GM10248 (cell line): Measurements from ENCODE around the gene CCDC78.

Source experiments
- CTCF ChIA-PET: fragments of 300-600 bp; sonication (Branson Sonifier 250); formaldehyde crosslinking; extraction: SDS; loops from one replicate; lab custom pipeline; 2021; ENCODE audit warnings: antibody characterized with exemption; lab: Yijun Ruan, JAX
- POLR2A ChIA-PET: fragments of 350-650 bp; sonication (Branson Sonifier 250); formaldehyde crosslinking; extraction: SDS; loops from one replicate; lab custom pipeline; 2020; ENCODE audit warnings: antibody characterized with exemption; lab: Yijun Ruan, JAX
- DNase-seq: peaks from one replicate; pipeline ENCODE4 v3.0.0; 2012; ENCODE audit errors: extremely low spot score
- TF ChIP-seq, protein P1 (sequence below): IDR thresholded peaks from 2 replicates; pipeline ENCODE4 v1.5.1; 2012; ENCODE audit warnings: mild to moderate bottlenecking, low read depth; ENCODE audit errors: extremely low read depth, missing control alignments, control extremely low read depth

CCDC78 gene

DNA sequence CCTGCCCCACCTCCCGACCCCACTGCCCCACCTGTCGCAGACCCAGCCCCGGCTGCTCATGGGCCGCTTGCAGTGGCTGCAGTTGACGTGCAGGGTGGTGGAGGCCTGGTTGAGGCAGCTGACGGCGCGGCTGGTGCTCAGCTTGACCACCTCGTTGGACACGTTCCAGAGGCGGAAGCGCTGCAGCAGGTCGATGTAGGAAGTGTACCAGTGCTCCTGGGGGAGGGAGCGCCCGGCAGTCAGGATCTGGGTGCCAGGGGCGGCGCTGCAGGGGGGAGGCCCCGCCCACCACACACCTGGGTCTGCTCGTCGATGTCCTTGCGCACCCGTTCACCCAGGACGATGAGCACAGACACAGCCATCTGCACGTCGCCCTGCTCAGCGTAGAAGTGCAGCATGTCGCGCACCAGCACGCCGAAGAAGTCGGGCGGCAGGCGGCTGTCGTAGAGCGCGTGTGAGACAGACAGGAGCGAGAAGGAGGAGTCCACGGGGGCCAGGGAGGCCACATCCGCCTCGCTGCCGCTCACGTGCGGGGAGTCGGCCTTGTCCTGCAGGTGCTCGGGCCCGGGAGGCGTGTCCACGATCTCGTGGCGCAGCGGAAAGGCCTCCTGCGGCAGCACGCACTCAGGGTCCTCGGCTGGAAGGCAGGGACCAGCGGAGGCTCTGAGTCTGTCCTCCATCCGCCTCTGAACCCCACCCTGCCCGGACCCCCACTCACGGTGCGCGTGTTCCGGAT lies 41.1 kb downstream of the CCDC78 start:
- DNase-seq, result no peak
- POLR2A ChIA-PET, result no interaction called here
- CTCF ChIA-PET, result interaction anchor here (1.2 to 1.8 kb wide), 3 partner anchors 9 to 17 kb away, joined by 3 to 8 read pairs (median 4); partner anchors contain the start of genes RHBDL1 and RHOT2
- TF ChIP-seq, protein P1, sequence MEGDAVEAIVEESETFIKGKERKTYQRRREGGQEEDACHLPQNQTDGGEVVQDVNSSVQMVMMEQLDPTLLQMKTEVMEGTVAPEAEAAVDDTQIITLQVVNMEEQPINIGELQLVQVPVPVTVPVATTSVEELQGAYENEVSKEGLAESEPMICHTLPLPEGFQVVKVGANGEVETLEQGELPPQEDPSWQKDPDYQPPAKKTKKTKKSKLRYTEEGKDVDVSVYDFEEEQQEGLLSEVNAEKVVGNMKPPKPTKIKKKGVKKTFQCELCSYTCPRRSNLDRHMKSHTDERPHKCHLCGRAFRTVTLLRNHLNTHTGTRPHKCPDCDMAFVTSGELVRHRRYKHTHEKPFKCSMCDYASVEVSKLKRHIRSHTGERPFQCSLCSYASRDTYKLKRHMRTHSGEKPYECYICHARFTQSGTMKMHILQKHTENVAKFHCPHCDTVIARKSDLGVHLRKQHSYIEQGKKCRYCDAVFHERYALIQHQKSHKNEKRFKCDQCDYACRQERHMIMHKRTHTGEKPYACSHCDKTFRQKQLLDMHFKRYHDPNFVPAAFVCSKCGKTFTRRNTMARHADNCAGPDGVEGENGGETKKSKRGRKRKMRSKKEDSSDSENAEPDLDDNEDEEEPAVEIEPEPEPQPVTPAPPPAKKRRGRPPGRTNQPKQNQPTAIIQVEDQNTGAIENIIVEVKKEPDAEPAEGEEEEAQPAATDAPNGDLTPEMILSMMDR, result no peak

DNA sequence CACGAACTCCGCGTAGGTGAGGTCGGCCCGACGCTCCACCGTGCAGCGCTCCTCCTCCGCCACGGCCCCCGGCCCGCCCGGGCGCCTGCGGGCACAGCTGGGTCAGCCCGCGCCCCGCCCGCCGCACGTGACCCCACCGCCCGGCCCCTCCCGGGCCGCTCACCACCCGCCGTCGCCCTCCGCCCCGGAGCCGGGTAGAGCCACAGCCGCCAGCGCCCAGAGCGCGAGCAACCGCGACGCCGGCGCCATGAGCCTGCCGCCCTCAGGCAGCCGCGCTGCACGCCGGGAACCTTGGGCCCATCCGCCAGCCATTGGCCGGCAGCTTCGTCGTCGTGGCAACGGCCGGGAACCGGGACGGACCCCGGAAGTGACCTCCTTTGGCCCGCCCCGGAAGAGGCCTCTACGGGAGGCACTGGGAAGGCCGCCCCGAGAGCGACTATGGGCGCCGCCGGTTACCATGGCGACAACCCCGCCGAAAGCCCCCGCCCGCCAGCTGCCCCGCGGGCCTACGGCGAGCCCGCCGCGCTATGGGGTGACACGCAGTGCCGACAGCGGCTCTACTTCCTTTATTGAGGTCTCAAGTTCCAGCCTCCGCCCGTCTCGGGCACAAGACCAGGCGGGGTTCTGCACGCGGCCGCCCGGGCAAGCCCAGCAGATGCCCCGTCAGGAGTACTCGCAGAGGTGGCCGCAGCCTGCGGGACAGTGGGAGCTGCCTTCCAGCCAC lies 42.0 kb downstream of the CCDC78 start, which contains the start of gene JMJD8:
Gene JMJD8, minus strand, starts transcription at position 264 of the 724 bp plus-strand sequence. Its CDS starts 15 bp downstream, at position 249.
- ChIA-PET CTCF (interaction anchor here (1.2 kb wide), 2 partner anchors 9 to 12 kb away, joined by 3 to 4 read pairs; partner anchors contain the start of gene RHBDL1), POLR2A (interaction anchor here (0.9 kb wide), 1 partner anchor 36 kb away, joined by 3 read pairs; no protein-coding TSS in a partner anchor)
- peak; percentile 97 for DNase-seq
- TF ChIP-seq, protein P1, result no peak

DNA sequence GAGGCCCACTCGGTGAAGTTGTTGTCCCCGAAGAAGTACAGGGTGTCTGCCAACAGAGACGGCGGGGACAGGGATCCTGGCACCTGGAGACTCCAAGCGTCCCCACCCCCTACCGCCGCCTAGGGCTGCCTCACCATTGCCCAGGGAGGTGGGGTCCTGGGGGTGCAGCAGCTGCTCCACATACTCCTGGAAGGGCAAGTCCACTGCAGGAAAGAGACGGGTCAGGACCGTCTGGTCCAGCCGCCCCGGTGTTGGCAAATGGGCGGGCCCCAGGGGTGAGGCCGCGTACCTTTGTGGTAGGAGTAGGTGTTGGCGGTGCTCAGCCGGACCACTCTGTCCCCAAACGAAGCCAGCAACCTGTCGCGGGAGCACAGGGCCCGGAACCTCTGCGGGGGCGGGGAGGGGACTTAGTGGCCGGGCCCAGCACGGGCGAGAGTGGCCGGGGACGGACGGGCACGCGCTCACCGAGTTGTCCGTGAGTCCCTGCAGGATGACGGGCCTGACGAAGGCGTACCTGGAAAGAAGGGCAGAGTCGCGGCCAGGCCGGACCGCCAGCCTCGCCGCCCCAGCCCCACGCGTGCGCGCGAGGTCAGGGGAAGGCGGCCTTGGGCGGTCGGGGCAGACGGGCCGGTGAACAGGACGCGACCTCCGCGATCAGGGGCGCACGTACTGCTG lies 42.7 kb downstream of the CCDC78 start:
- ChIA-PET POLR2A (interaction anchor here (0.9 kb wide), 1 partner anchor 36 kb away, joined by 3 read pairs; no protein-coding TSS in a partner anchor), CTCF (interaction anchor here (1.2 kb wide), 1 partner anchor 12 kb away, joined by 3 read pairs; no protein-coding TSS in a partner anchor)
- TF ChIP-seq, protein P1, result no peak
- DNase-seq, result no peak

DNA sequence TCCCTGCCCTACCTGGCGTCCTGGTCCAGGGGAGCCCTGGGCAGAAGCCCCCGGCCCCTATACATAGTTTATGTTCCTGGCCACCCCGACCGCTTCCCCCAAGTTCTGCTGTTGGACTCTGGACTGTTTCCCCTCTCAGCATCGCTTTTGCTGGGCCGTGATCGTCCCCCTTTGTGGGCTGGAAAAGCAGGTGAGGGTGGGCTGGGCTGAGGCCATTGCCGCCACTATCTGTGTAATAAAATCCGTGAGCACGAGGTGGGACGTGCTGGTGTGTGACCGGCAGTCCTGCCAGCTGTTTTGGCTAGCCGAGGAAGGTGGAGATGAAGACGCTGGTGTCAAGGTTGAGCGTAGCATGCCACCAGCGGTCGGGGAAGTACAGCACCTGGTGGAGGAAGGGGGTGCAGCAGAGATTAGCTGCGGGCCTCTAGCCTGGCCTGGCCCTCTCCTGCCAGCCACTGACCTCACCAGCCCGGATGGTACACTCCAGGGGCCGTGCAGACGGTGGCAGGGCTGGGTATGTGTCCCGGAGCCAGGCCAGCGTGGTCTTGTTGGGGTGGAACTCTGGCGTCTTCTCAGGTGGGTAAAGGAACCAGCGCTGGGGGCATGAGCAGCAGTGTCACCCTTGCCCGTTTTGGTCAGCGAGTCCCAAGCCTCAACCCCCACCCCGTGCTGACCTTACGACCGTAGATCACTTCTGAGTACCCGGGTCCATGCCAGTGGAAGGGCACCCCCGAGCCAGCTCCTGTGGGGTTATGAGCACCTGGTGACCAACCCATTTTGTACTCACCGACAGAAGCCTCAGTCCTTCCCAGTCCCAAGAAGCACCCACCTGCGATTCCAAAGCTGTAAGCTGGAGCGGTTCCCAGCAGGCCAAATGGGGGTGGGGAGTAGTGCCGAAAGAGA lies 43.5 kb downstream of the CCDC78 start:
- ChIA-PET CTCF (interaction anchor here (3.2 kb wide), 1 partner anchor 23 kb away, joined by 12 read pairs; no protein-coding TSS in a partner anchor), POLR2A (no interaction called here)
- TF ChIP-seq, protein P1, result no peak

DNA sequence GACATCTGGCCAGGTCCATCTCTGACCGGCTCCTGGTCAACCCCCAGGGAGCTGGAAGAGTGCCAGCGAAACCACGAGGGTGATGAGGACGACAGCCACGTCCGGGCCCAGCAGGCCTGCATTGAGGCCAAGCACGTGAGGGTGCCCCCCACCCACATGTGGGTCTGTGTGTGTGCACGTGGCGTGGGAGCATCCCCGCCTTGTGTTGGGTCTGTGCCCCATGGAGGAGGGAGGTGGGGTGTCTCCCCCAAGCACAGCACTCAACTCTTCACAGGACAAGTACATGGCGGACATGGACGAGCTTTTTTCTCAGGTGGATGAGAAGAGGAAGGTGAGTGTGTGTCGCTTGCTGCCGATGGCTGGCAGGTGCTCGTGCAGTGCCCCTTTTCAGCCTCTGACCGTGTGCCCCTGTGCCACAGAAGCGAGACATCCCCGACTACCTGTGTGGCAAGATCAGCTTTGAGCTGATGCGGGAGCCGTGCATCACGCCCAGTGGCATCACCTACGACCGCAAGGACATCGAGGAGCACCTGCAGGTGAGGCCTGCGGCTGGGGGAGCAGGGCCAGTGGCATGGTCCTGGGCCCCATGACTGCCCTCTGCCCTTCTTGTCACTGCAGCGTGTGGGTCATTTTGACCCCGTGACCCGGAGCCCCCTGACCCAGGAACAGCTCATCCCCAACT lies 44.4 kb downstream of the CCDC78 start:
- DNase-seq, result no peak
- TF ChIP-seq, protein P1, result no peak
- ChIA-PET CTCF (interaction anchor here (0.7 to 4.6 kb wide), 5 partner anchors 14 to 104 kb away, joined by 3 to 28 read pairs (median 5); partner anchors contain the start of gene RHOT2), POLR2A (no interaction called here)

More for the DNA sequence above, 43.5 kb downstream of the CCDC78 start:
- no peak for DNase-seq
